ENCODE data around the gene STPG3. TPM values are rescaled to one million over a fixed set of nuclear protein-coding genes. Genes with fewer than 3 reads are reported as not detected.

The STPG3 gene
- polyA plus RNA-seq, 4 donors, result 1.7 to 2.3 (median 1.8) TPM

DNA sequence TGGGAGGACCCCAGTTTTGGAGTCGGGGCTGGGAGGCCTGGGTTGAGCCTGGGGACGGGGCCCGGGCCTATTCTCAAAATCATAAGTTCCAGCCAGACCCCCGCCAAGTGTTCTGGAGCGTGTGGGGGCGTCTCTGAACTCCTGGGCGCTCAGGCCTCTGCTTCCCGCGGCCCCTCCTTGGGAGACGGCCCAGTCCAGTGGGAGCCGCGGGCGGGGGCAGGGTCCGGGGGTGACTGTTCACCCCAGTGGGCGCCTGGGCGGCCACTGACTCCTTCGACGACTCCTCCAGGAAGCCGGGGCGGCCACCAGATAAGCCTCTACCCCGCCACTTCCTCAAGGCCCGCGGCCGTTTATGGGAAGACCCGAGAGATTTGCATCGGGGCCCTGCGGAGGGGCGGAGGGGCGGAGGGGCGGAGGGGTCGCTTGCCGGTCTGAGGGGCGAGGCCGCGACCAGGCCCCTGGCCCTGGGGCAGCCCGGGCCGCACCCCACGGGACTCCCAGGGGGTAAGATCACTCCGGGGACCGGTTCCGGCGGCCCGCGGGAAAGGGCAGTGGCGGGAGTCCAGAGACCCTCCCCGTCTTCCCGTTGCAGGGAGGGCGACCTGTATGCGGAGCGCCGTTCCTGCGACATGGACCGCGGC lies 27.1 kb downstream of the STPG3 start:
- no peak for DNase-seq (ENCODE audit: low read depth in 4 of 4, low spot score in 3 of 4)

DNA sequence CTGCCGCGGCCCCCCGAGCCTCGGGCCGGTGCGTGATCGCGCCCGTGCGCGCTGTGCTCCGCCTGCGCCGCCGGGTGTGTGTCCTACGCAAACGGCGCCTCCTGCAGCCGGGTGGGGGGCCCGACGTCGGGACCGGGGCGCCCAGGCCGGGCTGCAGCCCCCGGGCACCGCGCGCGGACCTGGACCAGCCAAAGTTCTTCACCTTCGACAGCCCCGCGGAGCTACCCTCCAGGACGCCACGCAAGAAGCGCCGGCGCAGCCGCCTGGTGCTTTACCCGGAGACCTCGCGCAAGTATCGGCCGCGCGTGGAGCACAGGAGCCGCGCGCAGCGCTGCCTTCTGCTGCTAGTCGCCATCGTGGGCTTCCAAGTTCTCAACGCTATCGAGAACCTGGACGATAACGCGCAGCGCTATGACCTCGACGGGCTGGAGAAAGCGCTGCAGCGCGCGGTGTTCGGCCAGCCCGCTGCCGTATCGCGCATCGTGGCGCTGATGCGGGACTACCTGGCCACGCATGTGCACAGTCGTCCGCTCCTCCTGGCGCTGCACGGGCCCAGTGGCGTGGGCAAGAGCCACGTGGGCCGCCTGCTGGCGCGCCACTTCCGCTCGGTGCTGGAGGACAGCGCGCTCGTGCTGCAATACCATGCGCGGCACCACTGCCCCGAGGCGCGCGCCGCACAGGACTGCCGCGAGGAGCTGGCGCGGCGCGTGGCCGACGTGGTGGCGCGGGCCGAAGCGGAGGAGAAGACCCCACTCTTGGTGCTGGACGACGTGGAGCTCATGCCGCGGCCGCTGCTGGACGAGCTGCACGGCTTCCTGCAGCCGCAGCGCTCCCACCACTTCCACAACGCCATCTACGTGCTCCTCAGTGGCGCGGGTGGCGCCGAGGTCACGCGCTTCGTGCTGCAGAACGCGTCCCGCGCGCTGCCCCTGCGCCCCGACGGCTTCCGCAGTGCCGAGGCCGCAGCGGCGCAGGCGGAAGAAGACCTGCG lies 27.9 kb downstream of the STPG3 start:
- no peak for DNase-seq (ENCODE audit: low read depth in 4 of 4, low spot score in 3 of 4)

- no peak for DNase-seq (ENCODE audit: low read depth in 4 of 4, low spot score in 3 of 4)
Observed at GRCh38 chr9:137279741-137280473, 28.8 kb downstream of the STPG3 start.

DNA sequence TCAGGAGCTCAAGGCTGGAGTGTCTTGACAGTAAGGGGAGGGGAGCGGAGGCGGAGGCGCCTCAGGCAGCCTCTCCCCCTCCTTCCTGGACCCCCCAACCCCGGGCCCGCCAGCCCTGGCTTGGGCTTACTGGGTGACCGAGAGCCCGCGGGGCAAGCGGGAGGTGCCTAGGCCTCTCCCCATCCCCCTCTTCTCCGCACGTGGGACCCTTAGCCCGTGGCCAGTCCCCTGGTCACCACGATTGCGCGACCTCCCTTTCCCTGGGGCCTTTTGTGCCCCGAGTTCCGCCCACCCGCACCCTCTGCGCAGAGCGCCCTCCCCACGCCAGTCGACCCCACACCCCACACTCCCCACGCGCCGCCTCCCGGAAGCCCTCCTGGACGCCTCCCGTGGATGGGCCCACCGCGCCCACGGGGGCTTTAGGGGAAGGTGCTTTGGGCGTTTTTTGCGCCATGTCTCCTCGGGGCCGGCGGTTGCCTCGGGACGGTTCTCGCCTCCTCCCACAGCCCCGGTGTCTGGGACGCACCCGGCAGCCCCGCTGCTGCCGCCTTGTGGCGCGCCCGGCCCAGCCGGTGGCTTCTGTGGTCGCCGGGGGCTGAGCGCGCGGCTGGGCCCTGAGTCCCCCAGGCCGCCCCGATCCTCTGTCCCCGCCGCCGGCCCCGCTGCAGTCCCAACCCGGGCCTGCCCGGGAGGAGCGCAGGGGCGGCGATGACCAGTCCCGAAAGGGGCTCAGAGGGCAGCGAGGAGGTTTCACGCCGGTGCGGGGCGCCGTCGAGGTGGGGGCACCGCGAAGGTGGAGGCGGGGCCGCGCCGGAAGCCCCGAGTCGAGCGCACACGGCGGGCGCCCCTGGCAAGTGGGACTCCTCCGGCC lies 29.6 kb downstream of the STPG3 start:
- no peak for DNase-seq (ENCODE audit: low read depth in 4 of 4, low spot score in 3 of 4)

- no peak for DNase-seq (ENCODE audit: low read depth in 4 of 4, low spot score in 3 of 4)
Observed at GRCh38 chr9:137281345-137282116, 30.4 kb downstream of the STPG3 start.

- no peak for DNase-seq (ENCODE audit: low read depth in 4 of 4, low spot score in 3 of 4)
Observed at GRCh38 chr9:137286975-137287383, 35.9 kb downstream of the STPG3 start.

- DNase-seq (ENCODE audit: low read depth in 4 of 4, low spot score in 3 of 4), result no peak
Observed at GRCh38 chr9:137293094-137293481, 42.0 kb downstream of the STPG3 start.

GRCh38 chr9:137293482-137294090 lies 42.5 kb downstream of the STPG3 start:
- DNase-seq (ENCODE audit: low read depth in 4 of 4, low spot score in 3 of 4), result no peak

- no peak for DNase-seq (ENCODE audit: low read depth in 4 of 4, low spot score in 3 of 4)
Observed at GRCh38 chr9:137294091-137294680, 43.1 kb downstream of the STPG3 start.

DNA sequence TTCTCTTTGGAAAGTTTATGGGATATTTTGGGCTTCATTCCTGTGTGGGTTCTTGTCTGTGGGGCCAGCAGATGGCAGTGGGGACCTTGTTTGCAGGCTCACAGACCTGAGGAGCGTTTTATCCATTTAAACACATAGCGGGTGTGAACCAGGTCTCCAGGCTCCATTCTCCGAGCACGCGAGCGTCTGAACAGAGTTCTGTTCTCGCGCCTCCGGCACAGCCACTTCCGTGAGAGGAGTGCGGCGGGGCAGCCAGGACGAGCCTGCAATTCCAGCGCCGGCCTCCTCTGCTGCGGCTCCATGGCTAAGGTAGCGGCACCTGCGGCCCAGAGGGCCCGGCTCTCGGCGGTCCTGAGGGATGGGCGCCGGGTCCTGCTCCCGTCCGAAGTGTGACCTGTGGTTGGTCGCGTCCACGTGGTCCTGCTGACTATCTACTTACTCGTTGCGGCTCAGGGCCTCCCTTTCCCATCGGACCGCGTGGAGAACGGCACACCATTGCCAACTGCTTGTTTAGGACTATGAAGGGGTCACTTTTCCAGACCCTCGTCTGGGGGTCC lies 43.7 kb downstream of the STPG3 start:
- DNase-seq (ENCODE audit: low read depth in 4 of 4, low spot score in 3 of 4), result no peak

GRCh38 chr9:137295238-137295811 lies 44.2 kb downstream of the STPG3 start:
- no peak for DNase-seq (ENCODE audit: low read depth in 4 of 4, low spot score in 3 of 4)

DNA sequence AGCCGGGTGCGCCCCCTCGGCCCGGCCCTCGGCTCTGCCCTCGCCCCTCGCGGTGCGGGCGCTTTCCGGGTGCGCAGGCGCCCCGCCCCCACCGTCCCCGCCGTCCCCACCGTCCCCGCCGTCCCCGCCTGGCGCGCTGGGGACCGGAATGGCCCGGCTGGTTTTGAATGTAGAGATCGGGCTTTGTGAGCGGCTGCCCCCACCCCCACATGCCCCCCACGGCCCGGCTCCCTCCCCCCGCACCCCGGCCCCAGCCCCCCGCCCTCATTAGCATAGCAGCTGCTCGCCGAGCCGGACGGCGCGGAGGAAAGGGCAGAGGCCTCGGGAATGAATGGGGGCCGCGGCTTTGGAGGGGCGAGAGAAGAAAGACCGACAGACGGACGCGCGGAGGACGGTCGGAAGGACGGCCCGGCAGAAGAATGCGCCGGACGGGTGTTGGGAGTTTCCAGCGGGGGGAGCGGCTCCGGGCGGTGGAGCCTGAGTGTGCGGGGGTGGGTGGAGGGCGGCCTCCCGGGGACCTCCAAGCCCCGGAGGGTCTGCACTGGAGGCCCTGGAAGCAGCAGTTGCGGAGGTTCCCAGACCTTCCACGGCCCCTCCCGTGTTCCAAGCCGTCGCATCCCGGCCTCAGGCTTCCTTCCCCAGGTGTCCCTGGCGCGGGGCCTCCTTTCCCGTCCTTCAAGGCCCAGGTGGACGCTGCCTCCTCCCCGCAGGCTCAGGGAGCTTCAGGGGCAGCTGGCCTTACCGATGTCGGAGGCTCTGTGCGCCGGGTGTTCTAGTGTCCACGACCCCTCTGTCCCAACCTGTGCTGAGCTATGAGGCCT lies 45.0 kb downstream of the STPG3 start:
- DNase-seq (ENCODE audit: low read depth in 4 of 4, low spot score in 3 of 4), result no peak

DNA sequence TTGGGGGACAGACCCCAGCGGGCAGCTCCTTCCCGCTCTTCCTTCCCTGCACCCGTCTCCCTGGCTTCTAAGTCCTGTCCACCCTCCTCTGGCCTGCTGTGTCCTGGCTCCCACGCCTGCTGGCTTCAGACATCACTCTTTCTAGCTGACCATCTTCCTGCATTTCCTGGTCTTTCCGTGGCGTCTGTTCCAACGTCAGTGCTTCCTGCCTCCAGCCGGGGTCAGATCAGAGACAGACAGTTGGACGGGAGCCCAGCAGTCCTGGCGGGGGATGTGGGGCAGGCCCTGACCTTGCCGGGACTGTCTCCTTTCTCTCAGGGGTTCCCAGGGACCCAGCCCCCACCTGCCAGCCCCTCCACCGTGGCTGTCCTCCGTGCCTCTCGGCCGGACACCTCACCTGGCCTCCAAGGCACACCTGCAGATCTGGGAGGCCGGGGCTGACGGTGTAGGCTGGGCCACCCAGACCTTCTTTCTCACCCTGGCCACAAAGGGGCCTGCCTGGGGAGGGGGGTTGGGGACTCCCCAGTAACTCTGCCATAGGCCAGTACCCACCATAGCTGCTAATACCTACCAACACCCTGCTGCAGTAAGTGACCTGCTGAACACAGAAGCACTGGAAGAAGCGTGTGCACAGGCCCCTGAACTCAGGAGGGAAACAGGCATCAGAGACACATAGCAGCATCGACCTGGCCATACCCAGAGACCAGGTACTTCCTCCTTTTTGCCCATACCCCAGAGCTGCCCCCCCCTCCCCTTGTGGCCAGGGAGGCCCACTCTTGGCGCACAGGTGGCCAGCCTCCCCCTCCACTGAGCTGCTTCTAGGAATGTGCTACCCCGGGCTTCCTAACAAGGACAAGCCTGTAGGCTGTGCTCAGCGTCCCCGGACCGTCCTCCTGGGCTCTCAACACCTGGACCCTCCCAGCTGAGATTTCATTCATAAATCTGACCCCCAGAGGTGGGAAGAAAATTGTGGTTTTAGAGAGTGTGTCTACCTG lies 45.9 kb downstream of the STPG3 start:
- no peak for DNase-seq (ENCODE audit: low read depth in 4 of 4, low spot score in 3 of 4)

GRCh38 chr9:137297966-137298365 lies 46.9 kb downstream of the STPG3 start:
- DNase-seq (ENCODE audit: low read depth in 4 of 4, low spot score in 3 of 4), result no peak

GRCh38 chr9:137298401-137299202 lies 47.5 kb downstream of the STPG3 start:
- no peak for DNase-seq (ENCODE audit: low read depth in 4 of 4, low spot score in 3 of 4)

Data from right renal pelvis (tissue), 4 donors.